ENCODE results near the gene TNS1. TPM values are rescaled to one million over a fixed set of nuclear protein-coding genes. Genes with fewer than 3 reads are reported as not detected.

Gene TNS1
- total RNA-seq, 1 experiment from 2014 or later = 0.49 TPM

- no TSS peak for BruUV-seq (replicated peaks)
- no peak for ATAC-seq
- Histone ChIP-seq H3K4me1 (ENCODE audit: control insufficient read depth, insufficient read depth, low read length) (no peaks in the 10 kb centered on the region), H3K4me3 (ENCODE audit: low read depth in 2 of 2, low read length in 2 of 2) (no peak overlapping the region), H3K9me3 (ENCODE audit: control insufficient read depth, insufficient read depth, low read depth, low read length) (no peaks in the 10 kb centered on the region), H3K36me3 (ENCODE audit: control insufficient read depth, insufficient read depth, low read length) (no peaks in the 10 kb centered on the region), H3K27me3 (ENCODE audit: control insufficient read depth, insufficient read depth, low read length) (no peaks in the 10 kb centered on the region), H3K27ac (ENCODE audit: low read length) (no peak overlapping the region)
- intact Hi-C loops (cut with micrococcal nuclease; ENCODE audit: unreplicated experiment) (no loop called here), in situ Hi-C loops (cut with HindIII; ENCODE audit: low pct_unique_long_range_greater_than_20kb, low sequenced_read_pairs) (no loop called here)
- ChIA-PET CTCF (no interaction called here), POLR2A (no interaction called here)
- no peak for TF ChIP-seq TCF7L2 (IDR thresholded peaks at IDR 0.05; ENCODE audit: low read depth, low read length)
- no peak for TF ChIP-seq POLR2AphosphoS5 (IDR thresholded peaks at IDR 0.05; ENCODE audit: low read depth, low read length)
- no peak for TF ChIP-seq SIN3A (IDR thresholded peaks at IDR 0.05; ENCODE audit: borderline replicate concordance, insufficient read depth, low read depth, low read length)
- TF ChIP-seq, protein P1, sequence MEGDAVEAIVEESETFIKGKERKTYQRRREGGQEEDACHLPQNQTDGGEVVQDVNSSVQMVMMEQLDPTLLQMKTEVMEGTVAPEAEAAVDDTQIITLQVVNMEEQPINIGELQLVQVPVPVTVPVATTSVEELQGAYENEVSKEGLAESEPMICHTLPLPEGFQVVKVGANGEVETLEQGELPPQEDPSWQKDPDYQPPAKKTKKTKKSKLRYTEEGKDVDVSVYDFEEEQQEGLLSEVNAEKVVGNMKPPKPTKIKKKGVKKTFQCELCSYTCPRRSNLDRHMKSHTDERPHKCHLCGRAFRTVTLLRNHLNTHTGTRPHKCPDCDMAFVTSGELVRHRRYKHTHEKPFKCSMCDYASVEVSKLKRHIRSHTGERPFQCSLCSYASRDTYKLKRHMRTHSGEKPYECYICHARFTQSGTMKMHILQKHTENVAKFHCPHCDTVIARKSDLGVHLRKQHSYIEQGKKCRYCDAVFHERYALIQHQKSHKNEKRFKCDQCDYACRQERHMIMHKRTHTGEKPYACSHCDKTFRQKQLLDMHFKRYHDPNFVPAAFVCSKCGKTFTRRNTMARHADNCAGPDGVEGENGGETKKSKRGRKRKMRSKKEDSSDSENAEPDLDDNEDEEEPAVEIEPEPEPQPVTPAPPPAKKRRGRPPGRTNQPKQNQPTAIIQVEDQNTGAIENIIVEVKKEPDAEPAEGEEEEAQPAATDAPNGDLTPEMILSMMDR (IDR thresholded peaks at IDR 0.05) = no peak
- TF ChIP-seq, protein P2, sequence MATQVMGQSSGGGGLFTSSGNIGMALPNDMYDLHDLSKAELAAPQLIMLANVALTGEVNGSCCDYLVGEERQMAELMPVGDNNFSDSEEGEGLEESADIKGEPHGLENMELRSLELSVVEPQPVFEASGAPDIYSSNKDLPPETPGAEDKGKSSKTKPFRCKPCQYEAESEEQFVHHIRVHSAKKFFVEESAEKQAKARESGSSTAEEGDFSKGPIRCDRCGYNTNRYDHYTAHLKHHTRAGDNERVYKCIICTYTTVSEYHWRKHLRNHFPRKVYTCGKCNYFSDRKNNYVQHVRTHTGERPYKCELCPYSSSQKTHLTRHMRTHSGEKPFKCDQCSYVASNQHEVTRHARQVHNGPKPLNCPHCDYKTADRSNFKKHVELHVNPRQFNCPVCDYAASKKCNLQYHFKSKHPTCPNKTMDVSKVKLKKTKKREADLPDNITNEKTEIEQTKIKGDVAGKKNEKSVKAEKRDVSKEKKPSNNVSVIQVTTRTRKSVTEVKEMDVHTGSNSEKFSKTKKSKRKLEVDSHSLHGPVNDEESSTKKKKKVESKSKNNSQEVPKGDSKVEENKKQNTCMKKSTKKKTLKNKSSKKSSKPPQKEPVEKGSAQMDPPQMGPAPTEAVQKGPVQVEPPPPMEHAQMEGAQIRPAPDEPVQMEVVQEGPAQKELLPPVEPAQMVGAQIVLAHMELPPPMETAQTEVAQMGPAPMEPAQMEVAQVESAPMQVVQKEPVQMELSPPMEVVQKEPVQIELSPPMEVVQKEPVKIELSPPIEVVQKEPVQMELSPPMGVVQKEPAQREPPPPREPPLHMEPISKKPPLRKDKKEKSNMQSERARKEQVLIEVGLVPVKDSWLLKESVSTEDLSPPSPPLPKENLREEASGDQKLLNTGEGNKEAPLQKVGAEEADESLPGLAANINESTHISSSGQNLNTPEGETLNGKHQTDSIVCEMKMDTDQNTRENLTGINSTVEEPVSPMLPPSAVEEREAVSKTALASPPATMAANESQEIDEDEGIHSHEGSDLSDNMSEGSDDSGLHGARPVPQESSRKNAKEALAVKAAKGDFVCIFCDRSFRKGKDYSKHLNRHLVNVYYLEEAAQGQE (IDR thresholded peaks at IDR 0.05; ENCODE audit: insufficient read depth in 1 of 2, low read depth in 2 of 2, low read length in 1 of 2) = no peak
- DNase-seq (ENCODE audit: low read depth, low spot score) = no peak
Observed at GRCh38 chr2:218028189-218028495, 25.3 kb upstream of the TNS1 start.

- Histone ChIP-seq H3K36me3 (ENCODE audit: control insufficient read depth, insufficient read depth, low read length) (no peaks in the 10 kb centered on the region), H3K4me3 (ENCODE audit: low read depth in 2 of 2, low read length in 2 of 2) (no peak overlapping the region), H3K27me3 (ENCODE audit: control insufficient read depth, insufficient read depth, low read length) (no peaks in the 10 kb centered on the region), H3K4me1 (ENCODE audit: control insufficient read depth, insufficient read depth, low read length) (no peaks in the 10 kb centered on the region), H3K9me3 (ENCODE audit: control insufficient read depth, insufficient read depth, low read depth, low read length) (no peaks in the 10 kb centered on the region), H3K27ac (ENCODE audit: low read length) (no peak overlapping the region)
- TF ChIP-seq, protein P2 (IDR thresholded peaks at IDR 0.05; ENCODE audit: insufficient read depth in 1 of 2, low read depth in 2 of 2, low read length in 1 of 2) = no peak
- POLR2A ChIA-PET = no interaction called here
- in situ Hi-C loops (cut with HindIII; ENCODE audit: low pct_unique_long_range_greater_than_20kb, low sequenced_read_pairs) = no loop called here
- DNase-seq (ENCODE audit: low read depth, low spot score) (no peak), ATAC-seq (no peak)
- no TSS peak for BruUV-seq (replicated peaks)
- intact Hi-C loops (cut with micrococcal nuclease; ENCODE audit: unreplicated experiment) = no loop called here
- CTCF ChIA-PET = no interaction called here
Observed at GRCh38 chr2:218027426-218028188, 24.8 kb upstream of the TNS1 start.

Data from Panc1 (cell line).